ENCODE results near the gene SEC24C. TPM values are rescaled to one million over a fixed set of nuclear protein-coding genes. Genes with fewer than 3 reads are reported as not detected.

Gene SEC24C
- total RNA-seq, 1 donor from 2014 or later: 75.5 TPM

DNA sequence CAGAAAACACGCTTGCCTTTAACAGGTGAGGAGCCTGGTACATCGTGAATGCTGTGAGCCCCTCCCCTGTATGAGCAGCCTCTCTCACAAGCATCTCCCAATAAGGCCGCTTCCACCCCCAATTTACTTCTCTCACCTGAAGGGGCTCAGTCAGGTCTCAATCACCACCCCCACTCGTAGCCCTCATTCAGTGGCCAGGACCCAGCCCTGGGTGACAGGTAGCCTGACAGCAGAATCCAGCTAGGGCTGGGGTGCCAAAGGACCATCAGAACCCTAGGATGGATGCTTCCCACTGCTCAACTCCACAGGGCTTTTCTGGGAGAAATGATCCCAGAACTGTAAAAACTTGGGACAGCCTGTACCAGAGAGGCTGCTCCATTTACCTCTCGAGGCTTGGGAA lies 73.7 kb downstream of the SEC24C start:
- peaks cover 15% of the 10 kb centered on the region for H3K36me3 Mint-ChIP-seq
- TF ChIP-seq, protein P1, sequence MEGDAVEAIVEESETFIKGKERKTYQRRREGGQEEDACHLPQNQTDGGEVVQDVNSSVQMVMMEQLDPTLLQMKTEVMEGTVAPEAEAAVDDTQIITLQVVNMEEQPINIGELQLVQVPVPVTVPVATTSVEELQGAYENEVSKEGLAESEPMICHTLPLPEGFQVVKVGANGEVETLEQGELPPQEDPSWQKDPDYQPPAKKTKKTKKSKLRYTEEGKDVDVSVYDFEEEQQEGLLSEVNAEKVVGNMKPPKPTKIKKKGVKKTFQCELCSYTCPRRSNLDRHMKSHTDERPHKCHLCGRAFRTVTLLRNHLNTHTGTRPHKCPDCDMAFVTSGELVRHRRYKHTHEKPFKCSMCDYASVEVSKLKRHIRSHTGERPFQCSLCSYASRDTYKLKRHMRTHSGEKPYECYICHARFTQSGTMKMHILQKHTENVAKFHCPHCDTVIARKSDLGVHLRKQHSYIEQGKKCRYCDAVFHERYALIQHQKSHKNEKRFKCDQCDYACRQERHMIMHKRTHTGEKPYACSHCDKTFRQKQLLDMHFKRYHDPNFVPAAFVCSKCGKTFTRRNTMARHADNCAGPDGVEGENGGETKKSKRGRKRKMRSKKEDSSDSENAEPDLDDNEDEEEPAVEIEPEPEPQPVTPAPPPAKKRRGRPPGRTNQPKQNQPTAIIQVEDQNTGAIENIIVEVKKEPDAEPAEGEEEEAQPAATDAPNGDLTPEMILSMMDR (IDR thresholded peaks at IDR 0.05; ENCODE audit: unreplicated experiment): no peak
- no peak overlapping the region for H3K27ac Mint-ChIP-seq
- H3K9me3 Mint-ChIP-seq: no peaks in the 10 kb centered on the region
- peaks cover 6% of the 10 kb centered on the region for H3K4me1 Mint-ChIP-seq
- no peak for DNase-seq (ENCODE audit: low spot score in 2 of 2, unreplicated experiment in 2 of 2)
- no peak overlapping the region for H3K4me3 Mint-ChIP-seq
- H3K27me3 Mint-ChIP-seq (ENCODE audit: low read depth): no peaks in the 10 kb centered on the region

GRCh38 chr10:73818402-73818801 lies 74.2 kb downstream of the SEC24C start:
- no peak overlapping the region for H3K27ac Mint-ChIP-seq
- peaks cover 16% of the 10 kb centered on the region for H3K36me3 Mint-ChIP-seq
- DNase-seq (ENCODE audit: low spot score in 2 of 2, unreplicated experiment in 2 of 2): no peak
- no peaks in the 10 kb centered on the region for H3K27me3 Mint-ChIP-seq (ENCODE audit: low read depth)
- H3K9me3 Mint-ChIP-seq: no peaks in the 10 kb centered on the region
- no peak overlapping the region for H3K4me3 Mint-ChIP-seq
- peaks cover 6% of the 10 kb centered on the region for H3K4me1 Mint-ChIP-seq
- TF ChIP-seq, protein P1 (IDR thresholded peaks at IDR 0.05; ENCODE audit: unreplicated experiment): no peak

DNA sequence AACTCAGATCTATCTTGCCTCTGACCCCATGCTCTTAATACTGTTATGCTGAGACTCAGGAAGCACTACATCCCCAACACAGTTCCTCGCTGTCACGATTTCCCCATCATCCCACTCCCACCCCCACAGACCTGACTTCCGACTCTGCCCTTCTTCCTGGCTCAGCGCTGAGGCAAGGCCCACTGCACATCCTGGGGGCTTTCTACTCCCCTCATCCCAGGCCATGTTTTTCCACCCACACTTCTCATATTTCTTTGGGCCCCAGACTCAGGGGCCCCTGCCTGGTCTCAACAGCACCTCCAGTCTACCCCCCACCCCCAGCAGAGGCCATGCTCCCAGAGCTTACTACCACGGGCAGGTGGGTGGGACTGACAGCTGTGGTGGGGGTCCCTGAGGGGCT lies 74.9 kb downstream of the SEC24C start:
- peaks cover 19% of the 10 kb centered on the region for H3K36me3 Mint-ChIP-seq
- H3K9me3 Mint-ChIP-seq: no peaks in the 10 kb centered on the region
- no peak overlapping the region for H3K4me3 Mint-ChIP-seq
- TF ChIP-seq, protein P1 (IDR thresholded peaks at IDR 0.05; ENCODE audit: unreplicated experiment): no peak
- no peaks in the 10 kb centered on the region for H3K27me3 Mint-ChIP-seq (ENCODE audit: low read depth)
- DNase-seq (ENCODE audit: low spot score in 2 of 2, unreplicated experiment in 2 of 2): no peak
- H3K4me1 Mint-ChIP-seq: peaks cover 6% of the 10 kb centered on the region
- H3K27ac Mint-ChIP-seq: peak overlapping the region; percentile 35

- no peak for DNase-seq (ENCODE audit: low spot score in 2 of 2, unreplicated experiment in 2 of 2)
- Mint-ChIP-seq H3K4me3 (no peak overlapping the region), H3K27me3 (ENCODE audit: low read depth) (no peaks in the 10 kb centered on the region), H3K27ac (peak overlapping the region; percentile 35), H3K36me3 (peaks cover 21% of the 10 kb centered on the region), H3K9me3 (no peaks in the 10 kb centered on the region), H3K4me1 (peaks cover 6% of the 10 kb centered on the region)
- TF ChIP-seq, protein P1 (IDR thresholded peaks at IDR 0.05; ENCODE audit: unreplicated experiment): no peak
Observed at GRCh38 chr10:73819513-73820093, 75.4 kb downstream of the SEC24C start.

Other genes starting within 250 kb of the SEC24C start
- gene PPP3CB, start 248.3 kb upstream of the SEC24C start, total RNA-seq: 49.9 to 50.7 TPM (median 49.9 TPM) in 3 replicates
- 24.5 to 26.9 TPM (median 26.7 TPM) in 3 replicates for gene USP54, start 153.0 kb upstream of the SEC24C start, total RNA-seq
- gene MYOZ1, start 102.9 kb upstream of the SEC24C start, total RNA-seq: 1.4 to 2.1 TPM (median 1.7 TPM) in 3 replicates
- gene SYNPO2L, start 88.3 kb upstream of the SEC24C start, total RNA-seq: 0.07 to 0.22 TPM (median 0.11 TPM) in 3 replicates
- 11.7 to 12.8 TPM (median 12.1 TPM) in 3 replicates for gene AGAP5, start 46.3 kb upstream of the SEC24C start, total RNA-seq
- gene CHCHD1, start 37.7 kb downstream of the SEC24C start, total RNA-seq: 21.0 to 23.5 TPM (median 23.1 TPM) in 3 replicates
- gene ZSWIM8, start 41.2 kb downstream of the SEC24C start, total RNA-seq: 121 to 131 TPM (median 122 TPM) in 3 replicates
- 37.2 to 40.8 TPM (median 38.7 TPM) in 3 replicates for gene NDST2, start 67.2 kb downstream of the SEC24C start, total RNA-seq
- gene CAMK2G, start 130.2 kb downstream of the SEC24C start, total RNA-seq: 27.3 to 28.3 TPM (median 27.8 TPM) in 3 replicates
- 3.4 to 5.1 TPM (median 4.7 TPM) in 3 replicates for gene PLAU, start 166.8 kb downstream of the SEC24C start, total RNA-seq

All from mesothelial cell of epicardium (in vitro differentiated cells).